Spleen (tissue), 11 donors: ENCODE results near the gene NOXO1. TPM values are rescaled to one million over a fixed set of nuclear protein-coding genes. Genes with fewer than 3 reads are reported as not detected.
"Not testable (repeated sequence)": the region's sequence is repeated elsewhere in the genome, so short reads cannot be mapped to it uniquely, and the experiment has no call there.

ENCODE experiments used
- DNase-seq: peaks from one replicate; pipeline ENCODE4 v3.0.0-alpha.2; 2020
- H3K27ac ChIP-seq, 8 donors: fragments of 200-600 bp; sonication (generic) in 7 of 8; 1 replicate in 4 of 8; 2 replicates in 4 of 8; pipeline versions ENCODE4 v1.5.0 to v1.8.0; 2016 to 2021; ENCODE audit warnings: inconsistent platforms in 4 of 8, mild to moderate bottlenecking in 4 of 8, moderate library complexity in 1 of 8
- H3K27me3 ChIP-seq, 7 donors: fragments of 200-600 bp; sonication (generic) in 6 of 7; replicated peaks in 1 of 7; 1 replicate in 4 of 7; 2 replicates in 3 of 7; pipeline versions ENCODE4 v1.5.0 to v1.8.0; 2016 to 2021; ENCODE audit warnings: inconsistent platforms in 3 of 7, mild to moderate bottlenecking in 1 of 7
- H3K36me3 ChIP-seq, 6 donors: fragments of 200-600 bp; sonication (generic) in 5 of 6; 1 replicate in 4 of 6; 2 replicates in 2 of 6; pipeline versions ENCODE4 v1.5.0 to v1.8.0; 2016 to 2021; ENCODE audit warnings: inconsistent platforms in 2 of 6
- H3K4me1 ChIP-seq, 6 donors: fragments of 200-600 bp; sonication (generic) in 5 of 6; 1 replicate in 3 of 6; 2 replicates in 3 of 6; pipeline versions ENCODE4 v1.5.0 to v1.8.0; 2016 to 2021; ENCODE audit warnings: inconsistent platforms in 3 of 6
- H3K4me3 ChIP-seq, 8 donors: fragments of 200-600 bp; sonication (generic) in 7 of 8; 1 replicate in 4 of 8; 2 replicates in 4 of 8; pipeline versions ENCODE4 v1.5.0 to v1.8.0; 2016 to 2021; ENCODE audit warnings: inconsistent platforms in 4 of 8, mild to moderate bottlenecking in 4 of 8, moderate library complexity in 2 of 8
- H3K9me3 ChIP-seq, 8 donors: fragments of 200-600 bp; sonication (generic) in 7 of 8; 1 replicate in 4 of 8; 2 replicates in 4 of 8; pipeline versions ENCODE4 v1.5.0 to v1.8.0; 2016 to 2021; ENCODE audit warnings: inconsistent platforms in 4 of 8
- CTCF ChIP-seq, 11 experiments: fragments of 200-600 bp in 7 of 11; fragments of 450-650 bp in 4 of 11; sonication (generic) in 4 of 11; IDR thresholded peaks in 8 of 11; conservative IDR thresholded peaks in 3 of 11; 1 replicate in 7 of 11; 2 replicates in 4 of 11; pipeline versions ENCODE4 v1.4.0 to v1.8.0; 2016 to 2021; ENCODE audit warnings: antibody characterized with exemption in 11 of 11, inconsistent platforms in 4 of 11, mild to moderate bottlenecking in 1 of 11
- POLR2A ChIP-seq, 3 donors: fragments of 450-650 bp; IDR thresholded peaks; one replicate each; pipeline ENCODE4 v1.5.1; 2017; ENCODE audit warnings: antibody characterized with exemption in 3 of 3, mild to moderate bottlenecking in 1 of 3
- POLR2AphosphoS5 ChIP-seq, 3 donors: sonication (generic); formaldehyde crosslinking; IDR thresholded peaks; one replicate each; pipeline ENCODE4 v1.5.1; 2017; ENCODE audit warnings: antibody characterized with exemption in 3 of 3
- WGBS, 5 donors: extraction: QIAGEN DNeasy Blood & Tissue Kit in 3 of 5; methylation state at CpG; one replicate each; pipeline versions ENCODE4 v1.1.5 to v1.1.7; 2013 to 2018; 5-methylcytosine and 5-hydroxymethylcytosine counted together
- intact Hi-C: fragments of 100-400 bp; cut with DNase I; formaldehyde crosslinking; loops from one replicate; pipeline ENCODE4 v1.15.0; 2023; ENCODE audit warnings: low total_unique reads
- polyA plus RNA-seq, 3 donors: library from polyadenylated mRNA; stranded (reverse); fragments of 200-250 nt; gene quantifications; one replicate each; pipeline ENCODE4 v1.2.1, GENCODE V29; 2013
- total RNA-seq, 7 donors: library from RNA; depleted of rRNA in 3 of 7; stranded (reverse); fragments of >200 nt in 3 of 7; fragmentation: NEBNext Ultra II Directional in 4 of 7; extraction: Animal tissue kit (Norgen Biotek cat#: 25700) in 4 of 7; gene quantifications; one replicate each; pipeline versions ENCODE4 v1.1.0 to v1.2.1, GENCODE V29; 2016 to 2021
- donor health status: healthy with polysubstance abuse.
- donor health status: DM: no; HTN: no; CAD: no; lungs with moderate emphysema.
- donor health status: DM: no; HTN: no; CAD: no.
- donor health status: Bipolar disorder and iron deficiency.
- donor health status: healthy.
- donor health status: DM: no; HTN: no; CAD: no.
- donor health status: DM: yes; HTN: yes; CAD: no.

NOXO1 gene
- total and polyA plus RNA-seq, 10 donors: 0.30 to 1.4 (median 0.82) TPM; not detected in 4

DNA sequence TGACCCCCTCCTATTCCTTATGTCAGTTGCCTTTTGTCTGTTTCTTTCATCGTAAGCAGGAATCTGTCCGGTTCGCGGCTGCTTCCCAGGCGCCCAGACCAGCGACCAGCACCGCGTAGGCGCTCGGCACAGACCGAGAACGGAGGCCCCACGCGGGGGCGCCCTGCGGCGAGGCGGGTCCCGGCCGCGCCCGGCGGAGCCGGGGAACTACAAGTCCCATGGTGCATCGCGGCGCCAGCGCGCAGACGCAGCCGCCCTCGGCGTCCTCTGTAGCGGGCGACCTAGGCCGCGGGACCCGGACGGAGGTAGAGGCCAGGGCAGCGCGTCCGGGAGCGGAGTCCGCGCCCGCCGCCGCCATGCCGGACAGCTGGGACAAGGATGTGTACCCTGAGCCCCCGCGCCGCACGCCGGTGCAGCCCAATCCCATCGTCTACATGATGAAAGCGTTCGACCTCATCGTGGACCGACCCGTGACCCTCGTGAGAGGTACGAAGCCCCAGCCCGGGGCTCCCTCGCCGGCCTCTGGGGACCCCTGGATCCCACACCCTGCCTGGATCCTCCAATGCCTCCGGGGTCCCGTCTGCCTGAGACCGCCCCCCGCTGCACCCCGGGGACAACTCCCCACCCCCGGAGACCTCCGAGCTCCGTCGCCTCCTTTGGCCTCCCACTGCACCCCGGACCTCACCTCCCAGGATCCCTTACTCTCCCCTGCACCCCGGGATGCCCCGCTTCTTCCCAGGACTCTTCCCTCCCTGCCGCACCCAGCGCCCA lies 21.8 kb downstream of the NOXO1 start, which contains the start of gene NDUFB10:
Gene NDUFB10 (plus strand): TSS at position 270 of the 771 bp plus-strand sequence. CDS start 87 bp downstream, at position 357.
- Histone ChIP-seq H3K27me3 (peaks cover 0 to 6% (median 0%) of the 10 kb centered on the region in 7 donors), H3K36me3 (peaks cover 0 to 33% (median 26%) of the 10 kb centered on the region in 6 donors), H3K9me3 (no peaks in the 10 kb centered on the region), H3K4me3 (peak within 1 kb of the TSS; percentile 66 to 95 (median 80)), H3K4me1 (peaks cover 20 to 60% (median 53%) of the 10 kb centered on the region in 6 donors), H3K27ac (peak within 1 kb of the TSS; percentile 71 to 99 (median 88))
- peak; percentile 99 for DNase-seq
- WGBS, 5 donors: 0 to 1% (median 1%) methylated on average over 38 to 79 of the region's 79 CpGs
- intact Hi-C loops: no loop called here
- TF ChIP-seq POLR2AphosphoS5 (IDR thresholded peaks at IDR 0.05) (peak; percentile 95 to 98 (median 97)), POLR2A (IDR thresholded peaks at IDR 0.05) (peak; percentile 71 to 92 (median 71)), CTCF (IDR thresholded peaks at IDR 0.05 in 8 of 11, conservative IDR thresholded peaks at IDR 0.05 in 3 of 11) (peak; percentile 36 to 92 (median 80))

DNA sequence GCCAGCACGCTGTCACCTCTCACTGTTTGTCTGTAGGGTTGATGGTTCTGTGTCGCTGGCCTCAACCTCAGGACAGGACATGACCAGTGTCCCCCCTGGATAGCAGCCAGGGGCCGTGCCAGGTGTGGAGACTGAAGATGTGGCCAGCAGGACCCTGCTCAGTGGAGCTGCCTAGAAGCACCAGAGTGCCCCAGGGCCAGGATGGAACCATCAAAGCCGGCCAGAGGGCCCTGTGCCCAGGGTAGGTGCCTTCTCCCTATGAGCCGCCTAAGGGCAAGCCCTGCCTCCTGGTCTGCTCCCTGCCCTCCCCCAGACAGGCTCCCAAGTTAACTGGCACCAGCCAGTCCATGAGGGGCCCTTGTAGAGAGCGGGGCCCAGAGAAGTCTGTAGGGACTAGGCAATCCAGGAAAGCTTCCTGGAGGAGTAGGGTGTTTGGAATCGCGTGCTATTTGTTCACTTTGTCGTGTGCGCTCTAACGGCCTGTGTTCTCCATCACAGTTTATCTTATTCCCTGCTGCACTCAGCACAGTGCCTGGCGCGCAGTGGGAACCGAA lies 22.5 kb downstream of the NOXO1 start:
- Histone ChIP-seq H3K4me3 (peak overlapping the region in 6 of 8 donors; percentile 66 to 95 (median 84)), H3K27me3 (peaks cover 0 to 10% (median 0%) of the 10 kb centered on the region in 7 donors), H3K36me3 (peaks cover 0 to 32% (median 26%) of the 10 kb centered on the region in 6 donors), H3K9me3 (no peaks in the 10 kb centered on the region), H3K27ac (peak overlapping the region in 6 of 8 donors; percentile 82 to 99 (median 90)), H3K4me1 (peaks cover 20 to 54% (median 50%) of the 10 kb centered on the region in 6 donors)
- WGBS, 5 donors: 40 to 43% (median 42%) methylated on average over 10 to 14 of the region's 14 CpGs
- intact Hi-C loops: no loop called here
- TF ChIP-seq POLR2AphosphoS5 (IDR thresholded peaks at IDR 0.05) (no peak), CTCF (IDR thresholded peaks at IDR 0.05 in 8 of 11, conservative IDR thresholded peaks at IDR 0.05 in 3 of 11) (no peak), POLR2A (IDR thresholded peaks at IDR 0.05) (no peak)
- DNase-seq: peak; percentile 82

DNA sequence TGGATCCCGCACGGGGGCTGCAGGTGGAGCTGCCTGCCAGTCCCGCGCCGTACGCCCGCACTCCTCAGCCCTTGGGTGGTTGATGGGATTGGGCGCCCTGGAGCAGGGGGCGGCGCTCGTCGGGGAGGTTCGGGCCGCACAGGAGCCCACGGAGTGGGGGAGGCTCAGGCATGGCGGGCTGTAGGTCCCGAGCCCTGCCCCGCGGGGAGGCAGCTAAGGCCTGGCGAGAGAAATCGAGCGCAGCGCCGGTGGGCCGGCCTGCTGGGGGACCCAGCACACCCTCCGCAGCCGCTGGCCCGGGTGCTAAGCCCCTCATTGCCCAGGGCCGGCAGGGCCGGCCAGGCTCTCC lies 23.2 kb downstream of the NOXO1 start:
- intact Hi-C loops, H3K4me3 ChIP-seq, H3K9me3 ChIP-seq, DNase-seq, H3K27me3 ChIP-seq, H3K27ac ChIP-seq: not testable (repeated sequence)
- Histone ChIP-seq H3K36me3 (peaks cover 0 to 25% (median 23%) of the 10 kb centered on the region in 6 donors), H3K4me1 (peaks cover 13 to 47% (median 43%) of the 10 kb centered on the region in 6 donors)
- WGBS, 5 donors: 69 to 92% (median 75%) methylated on average over 14 to 30 of the region's 30 CpGs

- H3K27me3 ChIP-seq, DNase-seq, H3K27ac ChIP-seq, H3K9me3 ChIP-seq, intact Hi-C loops, H3K4me3 ChIP-seq: not testable (repeated sequence)
- peaks cover 8 to 42% (median 38%) of the 10 kb centered on the region in 6 donors for H3K4me1 ChIP-seq
- 83 to 93% (median 89%) methylated on average over 16 to 22 of the region's 22 CpGs for WGBS, 5 donors
- H3K36me3 ChIP-seq: peaks cover 0 to 20% (median 17%) of the 10 kb centered on the region in 6 donors
Measured at GRCh38 chr16:1957434-1958142, 23.7 kb downstream of the NOXO1 start.
